BE2C (cell line): ENCODE data around the gene HMGB2.

Experiments used
- DNase-seq: peaks from one replicate; pipeline ENCODE4 v3.0.0-alpha.2; 2020
- H3K27me3 ChIP-seq: fragments of 250-450 bp; sonication (Bioruptor Pico); 2 replicates; pipeline ENCODE4 v1.5.1; 2020; ENCODE audit warnings: mild to moderate bottlenecking
- H3K36me3 ChIP-seq: fragments of 250-450 bp; sonication (Bioruptor Pico); 2 replicates; pipeline ENCODE4 v1.5.1; 2020; ENCODE audit warnings: mild to moderate bottlenecking
- H3K4me1 ChIP-seq: fragments of 250-450 bp; sonication (Bioruptor Pico); 2 replicates; pipeline ENCODE4 v1.5.1; 2020
- H3K4me3 ChIP-seq: 2 replicates; pipeline ENCODE4 v1.5.1; 2011; ENCODE audit warnings: low read depth, low read length
- H3K9me3 ChIP-seq: fragments of 250-450 bp; sonication (Bioruptor Pico); 2 replicates; pipeline ENCODE4 v1.5.1; 2020
- TF ChIP-seq, protein P1 (sequence below): IDR thresholded peaks from 2 replicates; pipeline ENCODE4 v1.5.1; 2012; ENCODE audit warnings: mild to moderate bottlenecking, low read depth, low read length

HMGB2 gene

DNA sequence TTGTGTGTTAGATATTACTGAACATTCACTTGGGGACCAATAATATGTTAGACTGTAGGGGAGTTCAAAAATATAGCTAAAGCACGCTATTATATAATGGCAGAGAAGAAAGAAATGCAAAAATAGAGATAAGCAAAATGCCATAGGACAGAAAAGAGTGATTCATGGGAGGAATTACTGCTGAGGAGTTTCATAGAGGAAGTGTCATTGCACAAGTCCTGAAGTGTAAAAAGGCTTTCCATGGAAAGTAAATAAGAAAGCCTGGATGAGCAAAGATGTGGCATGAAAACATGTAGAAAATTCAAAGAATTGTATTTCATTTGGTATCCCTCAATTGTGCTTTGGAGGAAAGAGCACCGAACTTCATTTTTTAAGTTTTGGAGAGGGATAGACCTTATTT, 14.5 kb downstream of the HMGB2 start:
- Histone ChIP-seq H3K4me3 (no peak overlapping the region), H3K9me3 (no peaks in the 10 kb centered on the region), H3K4me1 (no peaks in the 10 kb centered on the region), H3K36me3 (no peaks in the 10 kb centered on the region; the same call in none of the 2 replicates), H3K27me3 (no peaks in the 10 kb centered on the region)
- DNase-seq = no peak
- TF ChIP-seq, protein P1, sequence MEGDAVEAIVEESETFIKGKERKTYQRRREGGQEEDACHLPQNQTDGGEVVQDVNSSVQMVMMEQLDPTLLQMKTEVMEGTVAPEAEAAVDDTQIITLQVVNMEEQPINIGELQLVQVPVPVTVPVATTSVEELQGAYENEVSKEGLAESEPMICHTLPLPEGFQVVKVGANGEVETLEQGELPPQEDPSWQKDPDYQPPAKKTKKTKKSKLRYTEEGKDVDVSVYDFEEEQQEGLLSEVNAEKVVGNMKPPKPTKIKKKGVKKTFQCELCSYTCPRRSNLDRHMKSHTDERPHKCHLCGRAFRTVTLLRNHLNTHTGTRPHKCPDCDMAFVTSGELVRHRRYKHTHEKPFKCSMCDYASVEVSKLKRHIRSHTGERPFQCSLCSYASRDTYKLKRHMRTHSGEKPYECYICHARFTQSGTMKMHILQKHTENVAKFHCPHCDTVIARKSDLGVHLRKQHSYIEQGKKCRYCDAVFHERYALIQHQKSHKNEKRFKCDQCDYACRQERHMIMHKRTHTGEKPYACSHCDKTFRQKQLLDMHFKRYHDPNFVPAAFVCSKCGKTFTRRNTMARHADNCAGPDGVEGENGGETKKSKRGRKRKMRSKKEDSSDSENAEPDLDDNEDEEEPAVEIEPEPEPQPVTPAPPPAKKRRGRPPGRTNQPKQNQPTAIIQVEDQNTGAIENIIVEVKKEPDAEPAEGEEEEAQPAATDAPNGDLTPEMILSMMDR = no peak

DNA sequence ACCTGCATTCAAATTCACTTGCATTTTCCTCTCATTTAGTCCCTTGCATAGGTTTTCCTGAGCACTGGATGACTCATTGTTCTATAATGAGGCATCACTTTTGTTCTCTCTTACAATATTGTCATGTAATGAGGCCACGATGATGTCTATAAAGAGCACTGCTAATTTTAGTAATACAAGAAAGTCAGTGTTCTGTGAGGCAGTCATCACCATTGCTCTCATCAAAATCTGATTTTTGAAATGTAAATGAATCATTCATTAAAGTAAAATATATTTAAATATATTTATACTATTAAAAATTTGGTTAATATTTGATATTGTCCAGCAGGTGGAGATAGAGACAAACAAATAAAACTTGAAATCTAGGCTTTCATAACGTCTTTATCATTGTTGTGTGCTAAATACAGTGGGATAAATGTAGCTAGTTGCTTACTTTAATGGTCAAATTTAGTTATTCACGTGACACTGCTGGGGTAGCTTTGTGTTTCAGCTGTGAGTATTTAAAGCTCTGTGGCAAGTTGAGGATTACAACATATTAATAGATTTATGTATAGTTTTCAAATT, 15.4 kb downstream of the HMGB2 start:
- H3K36me3 ChIP-seq = no peaks in the 10 kb centered on the region; the same call in none of the 2 replicates
- H3K4me1 ChIP-seq = no peaks in the 10 kb centered on the region
- no peaks in the 10 kb centered on the region for H3K27me3 ChIP-seq
- no peaks in the 10 kb centered on the region for H3K9me3 ChIP-seq
- TF ChIP-seq, protein P1 = 0 out of 2 replicates have a peak, but pooled peaks have one; percentile 1
- H3K4me3 ChIP-seq = no peak overlapping the region
- DNase-seq = no peak

DNA sequence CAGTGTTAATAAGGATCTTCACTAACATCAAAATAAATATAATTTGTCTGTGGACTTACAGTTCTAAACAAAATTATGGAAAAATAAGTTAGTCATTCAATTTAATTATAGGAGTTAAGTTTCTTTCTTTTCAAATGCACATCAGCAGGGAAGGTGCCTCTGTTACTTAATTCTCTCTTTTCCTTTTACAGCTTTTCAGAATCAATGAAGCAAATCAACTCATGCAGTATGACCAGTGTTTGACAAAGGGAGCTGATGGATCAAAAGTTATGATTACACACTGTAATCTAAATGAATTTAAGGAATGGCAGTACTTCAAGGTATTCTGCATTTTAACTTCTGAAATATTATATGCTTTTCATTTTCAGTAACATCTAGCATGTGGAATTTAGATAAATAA, 15.9 kb downstream of the HMGB2 start:
- Histone ChIP-seq H3K36me3 (no peaks in the 10 kb centered on the region; the same call in none of the 2 replicates), H3K27me3 (no peaks in the 10 kb centered on the region), H3K4me3 (no peak overlapping the region), H3K4me1 (no peaks in the 10 kb centered on the region), H3K9me3 (no peaks in the 10 kb centered on the region)
- TF ChIP-seq, protein P1 = no peak
- no peak for DNase-seq

DNA sequence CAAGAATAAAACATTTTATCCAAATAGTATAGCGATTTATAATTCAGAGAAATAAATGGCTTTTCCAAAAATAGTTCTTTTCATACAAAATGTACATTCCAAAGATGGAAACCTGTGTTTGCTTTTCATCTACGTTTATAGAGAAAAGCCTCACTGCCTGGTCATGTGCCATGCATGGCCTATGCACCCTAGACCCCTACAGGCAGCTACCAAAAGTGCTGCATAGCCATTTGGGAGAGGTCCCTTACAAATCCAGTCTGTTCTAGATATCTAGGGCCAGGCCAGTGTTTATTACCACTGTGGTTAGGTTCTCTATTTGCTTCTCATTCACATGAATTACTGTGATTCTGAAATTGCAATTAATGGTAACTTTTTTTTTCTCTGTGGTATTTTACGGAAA, 17.2 kb downstream of the HMGB2 start:
- peak; percentile 40 for DNase-seq
- no peaks in the 10 kb centered on the region for H3K9me3 ChIP-seq
- no peaks in the 10 kb centered on the region; the same call in 1 of the 2 replicates for H3K36me3 ChIP-seq
- no peaks in the 10 kb centered on the region for H3K4me1 ChIP-seq
- no peak overlapping the region for H3K4me3 ChIP-seq
- no peaks in the 10 kb centered on the region for H3K27me3 ChIP-seq
- TF ChIP-seq, protein P1 = peak; percentile 64

DNA sequence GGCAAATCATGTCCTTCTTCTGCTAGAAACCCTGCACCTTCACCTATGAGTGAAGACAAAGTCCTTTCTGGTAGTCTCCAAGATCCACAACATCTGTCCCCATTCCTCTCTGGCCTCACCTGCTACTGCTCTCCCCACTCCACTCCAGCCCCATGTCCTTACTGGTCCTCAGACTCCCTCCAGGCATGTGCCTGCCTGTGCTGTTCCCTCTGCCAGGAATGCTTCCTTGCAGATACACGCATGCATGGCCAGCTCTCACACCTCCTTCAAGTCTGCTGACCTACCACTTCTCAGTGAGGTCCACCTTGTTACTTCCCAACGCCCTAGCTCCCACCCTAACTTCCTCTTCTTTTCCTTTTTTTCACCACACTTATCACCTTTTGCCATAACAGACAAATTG, 18.1 kb downstream of the HMGB2 start:
- Histone ChIP-seq H3K4me1 (no peaks in the 10 kb centered on the region), H3K9me3 (no peaks in the 10 kb centered on the region), H3K27me3 (no peaks in the 10 kb centered on the region), H3K36me3 (no peaks in the 10 kb centered on the region; the same call in 1 of the 2 replicates), H3K4me3 (no peak overlapping the region)
- no peak for DNase-seq
- TF ChIP-seq, protein P1 = no peak

DNA sequence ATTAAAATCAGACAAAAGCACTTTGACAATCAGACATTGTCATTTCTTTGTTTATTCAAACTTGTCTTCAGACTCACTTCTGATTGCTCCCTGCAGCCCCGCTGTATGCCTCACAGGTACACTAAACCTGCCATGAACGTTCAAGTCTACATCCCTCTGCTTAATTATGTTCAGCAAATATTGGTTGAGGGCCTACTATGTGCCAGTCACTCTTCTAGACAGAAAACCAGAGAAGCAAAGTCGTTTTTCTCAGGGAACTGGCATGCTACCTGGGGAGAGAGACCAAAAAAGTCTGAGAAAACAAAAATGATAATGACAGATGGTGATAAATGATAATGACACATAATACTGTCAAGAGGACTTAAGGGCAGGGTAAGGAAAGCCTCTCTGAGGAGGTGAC, 19.4 kb downstream of the HMGB2 start:
- H3K9me3 ChIP-seq = no peaks in the 10 kb centered on the region
- DNase-seq = no peak
- TF ChIP-seq, protein P1 = no peak
- no peak overlapping the region for H3K4me3 ChIP-seq
- H3K36me3 ChIP-seq = no peaks in the 10 kb centered on the region; the same call in 1 of the 2 replicates
- no peaks in the 10 kb centered on the region for H3K27me3 ChIP-seq
- H3K4me1 ChIP-seq = no peaks in the 10 kb centered on the region
